GM21717 (cell line): Measurements from ENCODE around the gene KMT2B.

Source experiments
- ATAC-seq: cut with Tn5 transposase; IDR thresholded peaks from one replicate; pipeline ENCODE4 v1.9.1; 2021; ENCODE audit warnings: mild to moderate bottlenecking, moderate library complexity; ENCODE audit not compliant: unreplicated experiment

The KMT2B gene

DNA sequence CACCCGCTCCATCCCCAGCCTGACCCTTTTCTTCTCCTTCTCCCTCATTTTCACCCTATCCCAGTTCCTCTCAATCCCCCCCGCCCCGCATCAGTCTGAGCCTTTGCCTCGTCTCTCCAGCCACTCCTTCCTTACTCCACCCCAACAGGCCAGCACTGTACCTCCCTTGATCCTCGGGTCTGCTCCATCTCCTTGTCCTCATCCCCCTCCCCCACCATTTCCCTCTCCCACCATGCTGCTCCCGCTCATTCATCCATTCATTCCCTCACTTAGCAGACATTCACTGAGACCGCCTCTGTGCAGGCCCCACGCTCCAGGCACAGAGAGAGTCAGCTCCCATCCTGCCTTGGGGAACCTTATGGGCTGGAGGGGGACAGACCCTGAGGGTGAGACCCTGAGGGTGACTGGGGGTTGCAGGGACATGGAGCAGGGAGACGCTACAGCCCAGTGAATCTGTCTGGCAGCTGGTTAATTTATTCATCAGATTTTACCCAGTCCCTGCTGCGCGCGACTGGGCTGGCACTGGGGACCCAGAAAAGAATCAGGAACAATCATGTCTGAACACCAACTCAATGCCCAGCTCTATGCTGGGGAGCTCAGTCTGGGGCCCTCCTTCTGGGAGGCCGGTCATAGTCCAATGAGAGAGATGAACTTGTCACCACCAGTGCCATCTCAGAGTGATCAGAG, 58.4 kb downstream of the KMT2B start:
- ATAC-seq: no peak

- no peak for ATAC-seq
These were observed 59.5 kb downstream of the KMT2B start for GRCh38 chr19:35777086-35777841.

- ATAC-seq: no peak
These were observed 60.2 kb downstream of the KMT2B start for GRCh38 chr19:35777961-35778360.

DNA sequence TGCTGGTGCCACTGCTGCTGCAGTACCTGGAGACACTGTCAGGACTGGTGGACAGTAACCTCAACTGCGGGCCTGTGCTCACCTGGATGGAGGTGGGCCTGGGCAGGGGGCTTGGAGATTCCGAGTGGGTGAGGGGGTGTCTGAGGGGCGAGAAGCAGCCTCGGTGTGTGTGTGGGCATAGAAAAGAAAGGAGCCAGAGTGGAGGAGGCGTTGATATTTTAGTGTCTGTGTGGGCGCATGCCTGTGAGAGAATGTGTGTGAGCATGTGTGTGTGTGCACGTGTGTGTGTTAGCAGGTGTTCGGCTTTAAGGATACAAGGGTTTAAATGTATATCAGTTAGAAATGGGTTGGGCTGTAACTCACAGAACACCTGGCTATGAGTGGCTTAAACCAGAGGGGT, 61.2 kb downstream of the KMT2B start:
- ATAC-seq: no peak

GRCh38 chr19:35780058-35780457, 62.3 kb downstream of the KMT2B start:
- no peak for ATAC-seq

DNA sequence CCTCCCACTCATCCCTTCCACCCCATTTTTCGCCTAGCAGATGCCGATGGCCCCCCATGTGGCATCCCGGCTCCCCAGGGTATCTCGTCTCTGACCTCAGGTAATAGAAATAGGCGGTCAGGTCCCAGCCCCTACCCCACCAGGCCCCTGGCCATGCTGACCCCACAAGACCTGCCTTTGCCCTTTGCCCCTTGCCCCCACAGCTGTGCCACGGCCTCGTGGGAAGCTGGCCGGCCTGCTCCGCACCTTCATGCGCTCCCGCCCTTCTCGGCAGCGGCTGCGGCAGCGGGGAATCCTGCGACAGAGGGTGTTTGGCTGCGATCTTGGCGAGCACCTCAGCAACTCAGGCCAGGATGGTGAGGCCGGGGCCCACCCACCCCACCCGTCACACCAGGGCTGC, 62.9 kb downstream of the KMT2B start:
- ATAC-seq: no peak

GRCh38 chr19:35781650-35782049, 63.8 kb downstream of the KMT2B start:
- ATAC-seq: no peak

DNA sequence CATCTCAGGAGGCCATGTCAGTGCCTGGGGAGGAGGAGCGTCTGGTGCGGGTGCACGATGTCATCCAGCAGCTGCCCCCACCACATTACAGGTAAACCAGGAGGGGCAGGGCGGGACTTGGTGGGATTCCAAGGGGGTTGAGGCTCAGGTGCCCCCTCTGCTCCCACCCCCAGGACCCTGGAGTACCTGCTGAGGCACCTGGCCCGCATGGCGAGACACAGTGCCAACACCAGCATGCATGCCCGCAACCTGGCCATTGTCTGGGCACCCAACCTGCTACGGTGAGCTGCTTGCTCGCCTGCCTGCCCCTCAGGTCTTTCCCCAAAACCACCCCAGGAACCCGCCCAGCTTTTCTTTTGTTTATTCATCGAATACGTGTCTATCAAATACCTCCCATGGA, 64.8 kb downstream of the KMT2B start:
- ATAC-seq: no peak

- ATAC-seq: no peak
These were observed 65.9 kb downstream of the KMT2B start for GRCh38 chr19:35783469-35784434.

- ATAC-seq: no peak
These were observed 66.9 kb downstream of the KMT2B start for GRCh38 chr19:35784503-35785338.

- ATAC-seq: no peak
These were observed 67.5 kb downstream of the KMT2B start for GRCh38 chr19:35785339-35785627.

GRCh38 chr19:35786299-35787160, 68.7 kb downstream of the KMT2B start:
- ATAC-seq: no peak

GRCh38 chr19:35787227-35787799, 69.5 kb downstream of the KMT2B start:
- no peak for ATAC-seq
